Upper lobe of right lung (tissue), 1 donor: ENCODE data around the gene CACTIN. TPM values are rescaled to one million over a fixed set of nuclear protein-coding genes. Genes with fewer than 3 reads are reported as not detected.
"Not testable (repeated sequence)": the region's sequence is repeated elsewhere in the genome, so short reads cannot be mapped to it uniquely, and the experiment has no call there.

Experiments
- ATAC-seq: fragments of 200-7000 bp; cut with Tn5 transposase; one replicate; pipeline ENCODE4 v1.9.1; 2020; ENCODE audit warnings: mild to moderate bottlenecking, moderate library complexity
- DNase-seq: peaks from one replicate; pipeline ENCODE4 v3.0.0-alpha.2; 2020
- H3K27ac ChIP-seq: fragments of 200-600 bp; one replicate; pipeline ENCODE4 v1.8.0; 2022
- H3K27me3 ChIP-seq: fragments of 200-600 bp; one replicate; pipeline ENCODE4 v1.8.0; 2022; ENCODE audit warnings: mild to moderate bottlenecking
- H3K36me3 ChIP-seq: fragments of 200-600 bp; one replicate; pipeline ENCODE4 v1.8.0; 2022
- H3K4me1 ChIP-seq: fragments of 200-600 bp; one replicate; pipeline ENCODE4 v1.8.0; 2022
- H3K4me3 ChIP-seq: fragments of 200-600 bp; one replicate; pipeline ENCODE4 v1.8.0; 2022; ENCODE audit warnings: mild to moderate bottlenecking
- H3K9me3 ChIP-seq: fragments of 200-600 bp; one replicate; pipeline ENCODE4 v1.8.0; 2022
- CTCF ChIP-seq: fragments of 200-600 bp; IDR thresholded peaks from one replicate; pipeline ENCODE4 v1.8.0; 2022; ENCODE audit warnings: antibody characterized with exemption
- intact Hi-C: fragments of 100-400 bp; cut with DNase I; formaldehyde crosslinking; loops from one replicate; pipeline ENCODE4 v1.11.0; 2022
- total RNA-seq: library from RNA; stranded (reverse); fragmentation: NEBNext Ultra II Directional; extraction: Animal tissue kit (Norgen Biotek cat#: 25700); gene quantifications from one replicate; pipeline ENCODE4 v1.2.1, GENCODE V29; 2021
- donor health status: DM: no; HTN: yes; CAD: no; lungs with severe emphysema.

Gene CACTIN
- total RNA-seq, 1 donor from 2014 or later, result 24.3 TPM

- intact Hi-C loops, result no loop called here
- H3K9me3 ChIP-seq, result no peaks in the 10 kb centered on the region
- no peaks in the 10 kb centered on the region for H3K27me3 ChIP-seq
- H3K4me1 ChIP-seq, result peaks cover 16% of the 10 kb centered on the region
- ATAC-seq (peak; percentile 1), DNase-seq (peak; percentile 79)
- peak overlapping the region; percentile 74 for H3K27ac ChIP-seq
- TF ChIP-seq CTCF, result no peak
- H3K4me3 ChIP-seq, result peak overlapping the region; percentile 79
- H3K36me3 ChIP-seq, result no peaks in the 10 kb centered on the region
Measured at GRCh38 chr19:3573162-3573857, 53.3 kb downstream of the CACTIN start.

DNA sequence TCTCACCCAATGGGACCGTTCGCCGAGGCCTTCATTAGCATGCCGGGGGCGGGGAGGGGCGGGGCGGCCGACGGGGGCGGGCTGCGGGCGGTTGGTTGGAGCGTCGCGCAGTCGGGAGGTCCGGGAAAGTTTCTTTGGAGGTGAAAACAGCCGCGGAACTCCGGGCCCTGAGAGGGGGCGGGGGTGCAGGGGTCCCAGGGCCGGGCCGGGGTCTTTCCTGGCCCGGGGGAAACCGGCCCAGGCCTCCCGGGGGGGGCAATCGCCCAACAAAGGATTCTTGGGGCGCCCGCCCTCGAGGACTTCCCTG, 53.8 kb downstream of the CACTIN start, which contains the start of gene HMG20B:
TSS of gene HMG20B (plus strand) at position 90 of the 307 bp plus-strand sequence. CDS start 366 bp downstream, outside the sequence.
- TF ChIP-seq CTCF, result no peak
- peak within 1 kb of the TSS; percentile 74 for H3K27ac ChIP-seq
- DNase-seq (no peak), ATAC-seq (no peak)
- no peaks in the 10 kb centered on the region for H3K9me3 ChIP-seq
- no peaks in the 10 kb centered on the region for H3K27me3 ChIP-seq
- peak within 1 kb of the TSS; percentile 79 for H3K4me3 ChIP-seq
- no peaks in the 10 kb centered on the region for H3K36me3 ChIP-seq
- intact Hi-C loops, result no loop called here
- H3K4me1 ChIP-seq, result peaks cover 16% of the 10 kb centered on the region

GRCh38 chr19:3572132-3572854, 54.3 kb downstream of the CACTIN start:
- no peaks in the 10 kb centered on the region for H3K9me3 ChIP-seq
- H3K4me1 ChIP-seq, result peaks cover 16% of the 10 kb centered on the region
- no peaks in the 10 kb centered on the region for H3K36me3 ChIP-seq
- H3K27me3 ChIP-seq, result no peaks in the 10 kb centered on the region
- peak overlapping the region; percentile 79 for H3K4me3 ChIP-seq
- H3K27ac ChIP-seq, result peak overlapping the region; percentile 45
- no peak for TF ChIP-seq CTCF
- ATAC-seq, result peak; percentile 95
- DNase-seq, result peak; percentile 100
- intact Hi-C loops, result no loop called here

GRCh38 chr19:3570606-3571011, 56.0 kb downstream of the CACTIN start:
- Histone ChIP-seq H3K4me3 (no peak overlapping the region), H3K4me1 (peaks cover 10% of the 10 kb centered on the region), H3K9me3 (no peaks in the 10 kb centered on the region), H3K27me3 (no peaks in the 10 kb centered on the region), H3K36me3 (no peaks in the 10 kb centered on the region), H3K27ac (no peak overlapping the region)
- intact Hi-C loops, result no loop called here
- DNase-seq (no peak), ATAC-seq (no peak)
- no peak for TF ChIP-seq CTCF

- H3K36me3 ChIP-seq, H3K4me1 ChIP-seq, ATAC-seq, H3K9me3 ChIP-seq, DNase-seq, H3K27ac ChIP-seq, intact Hi-C loops, H3K4me3 ChIP-seq, H3K27me3 ChIP-seq: not testable (repeated sequence)
Measured at GRCh38 chr19:3570042-3570441, 56.5 kb downstream of the CACTIN start.

- no peak for ATAC-seq
- H3K36me3 ChIP-seq, result no peaks in the 10 kb centered on the region
- intact Hi-C loops, result no loop called here
- no peak for DNase-seq
- no peaks in the 10 kb centered on the region for H3K9me3 ChIP-seq
- no peak for TF ChIP-seq CTCF
- no peaks in the 10 kb centered on the region for H3K27me3 ChIP-seq
- H3K27ac ChIP-seq, result no peak overlapping the region
- H3K4me3 ChIP-seq, result no peak overlapping the region
- H3K4me1 ChIP-seq, result no peaks in the 10 kb centered on the region
Measured at GRCh38 chr19:3565139-3565538, 61.5 kb downstream of the CACTIN start.
